ENCODE data around the gene GRM8.
"Not testable (repeated sequence)": the region's sequence is repeated elsewhere in the genome, so short reads cannot be mapped to it uniquely, and the experiment has no call there.

Gene GRM8

DNA sequence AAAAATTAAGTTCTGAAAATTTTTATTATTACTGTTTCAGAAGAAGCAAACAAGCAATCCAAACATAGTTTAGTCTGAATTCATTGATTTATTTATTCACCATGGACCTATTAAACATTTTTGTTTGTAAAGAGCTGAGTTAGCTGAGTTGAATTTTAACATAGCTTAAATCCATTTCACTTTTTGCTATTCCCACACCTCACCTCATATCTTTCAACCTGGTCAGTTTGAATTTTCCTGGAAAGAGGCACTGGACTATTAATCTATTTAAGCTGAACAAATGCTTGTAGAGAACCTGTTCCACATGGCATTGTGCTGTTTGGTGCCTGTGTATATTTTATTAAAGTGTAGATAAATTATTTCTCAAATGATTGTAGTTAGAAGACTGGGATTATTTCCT, 344.2 kb downstream of the GRM8 start:
- DNase-seq (ENCODE audit: low read depth): not testable (repeated sequence)

DNA sequence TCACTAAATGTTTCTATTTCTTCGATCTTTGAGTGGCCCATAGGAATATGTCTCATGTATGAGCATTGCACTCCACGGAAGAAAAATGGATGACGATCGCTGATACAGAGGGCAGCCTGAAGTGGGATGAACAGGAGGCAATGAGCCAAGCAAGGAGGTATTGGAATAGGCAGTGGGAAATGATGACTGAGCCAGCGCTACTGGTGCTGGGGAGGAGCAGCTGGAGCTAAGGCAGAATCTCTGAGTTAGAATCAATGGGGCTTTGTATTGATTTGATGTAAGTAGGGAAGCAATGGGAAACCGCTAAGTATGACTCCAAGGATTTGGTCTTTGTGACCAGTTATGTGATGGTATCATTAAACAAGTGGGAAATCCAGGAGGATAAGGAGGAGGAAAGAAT, 345.1 kb downstream of the GRM8 start:
- not testable (repeated sequence) for DNase-seq (ENCODE audit: low read depth)

DNA sequence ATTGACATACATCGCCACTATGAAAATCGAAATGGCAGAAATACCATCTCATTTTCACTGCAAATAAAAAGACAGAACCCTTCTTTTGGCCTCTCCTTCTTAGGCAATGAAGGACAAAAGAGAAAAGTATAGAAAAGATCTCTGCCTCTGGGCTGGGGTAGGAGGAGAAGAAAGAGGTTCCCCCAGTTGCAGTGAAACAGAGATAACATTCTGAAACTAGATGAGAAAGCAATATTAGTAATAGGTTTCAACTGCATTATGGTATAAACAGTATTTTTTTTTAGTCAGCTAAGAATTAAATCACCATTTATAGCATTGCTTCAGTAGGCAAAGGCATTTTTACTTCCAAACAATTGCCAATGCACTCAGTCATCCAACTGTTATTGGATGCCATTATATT, 347.5 kb downstream of the GRM8 start:
- DNase-seq (ENCODE audit: low read depth): not testable (repeated sequence)

GRCh38 chr7:126901041-126901765, 351.5 kb downstream of the GRM8 start:
- not testable (repeated sequence) for DNase-seq (ENCODE audit: low read depth)

GRCh38 chr7:126887980-126888379, 364.8 kb downstream of the GRM8 start:
- DNase-seq (ENCODE audit: low read depth): not testable (repeated sequence)

- DNase-seq (ENCODE audit: low read depth): not testable (repeated sequence)
These were observed 365.2 kb downstream of the GRM8 start for GRCh38 chr7:126887560-126887959.

GRCh38 chr7:126882730-126883129, 370.0 kb downstream of the GRM8 start:
- DNase-seq (ENCODE audit: low read depth): not testable (repeated sequence)

- DNase-seq (ENCODE audit: low read depth): not testable (repeated sequence)
These were observed 370.8 kb downstream of the GRM8 start for GRCh38 chr7:126881908-126882307.

- no peak for DNase-seq (ENCODE audit: low read depth)
These were observed 371.4 kb downstream of the GRM8 start for GRCh38 chr7:126881315-126881714.

DNA sequence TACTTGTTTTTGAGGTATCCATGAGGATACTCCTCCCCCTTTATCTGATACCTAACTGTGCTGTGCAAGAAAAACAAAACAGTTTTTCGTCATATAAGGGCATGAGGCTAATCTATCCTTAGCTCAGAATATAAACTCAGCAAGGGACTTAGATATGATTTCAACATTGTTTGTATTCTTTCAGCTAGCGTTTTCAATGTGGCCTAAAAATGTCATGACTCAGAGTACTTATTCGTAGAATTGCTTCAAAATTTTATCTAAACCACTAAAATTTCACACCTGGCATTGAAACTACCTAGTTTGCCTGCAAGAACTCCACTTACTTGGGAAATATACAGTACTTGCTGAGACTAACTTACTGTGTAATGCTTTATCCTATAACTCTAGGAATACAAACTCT, 376.2 kb downstream of the GRM8 start:
- DNase-seq (ENCODE audit: low read depth): not testable (repeated sequence)

DNA sequence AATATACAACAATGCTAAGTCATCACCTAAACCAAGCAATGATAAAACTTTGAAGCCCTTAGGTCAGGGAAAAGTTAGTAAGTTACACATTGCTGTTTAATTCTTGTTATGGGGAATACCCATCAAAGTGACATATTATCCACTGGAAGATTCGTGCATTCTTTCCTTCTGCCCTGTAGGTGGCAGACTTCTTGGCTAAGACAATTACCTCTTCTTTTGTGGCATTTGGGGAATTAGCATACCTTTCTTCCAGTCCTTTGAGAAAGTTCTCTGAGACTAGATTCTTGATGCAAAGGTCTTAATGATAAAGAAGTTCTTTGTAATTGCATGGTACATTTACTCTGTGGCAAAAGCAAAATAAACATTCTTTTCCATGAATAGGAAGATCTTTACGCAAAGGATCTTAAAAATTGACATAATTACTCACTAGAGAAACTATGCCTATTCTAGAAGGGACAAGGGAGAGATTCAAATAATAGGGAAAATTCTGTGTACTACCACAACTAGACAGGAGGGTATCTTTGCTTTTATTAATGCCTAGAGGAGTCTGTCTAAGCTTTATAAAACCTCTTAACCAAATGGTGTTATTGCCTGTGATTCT, 395.9 kb downstream of the GRM8 start:
- no peak for DNase-seq (ENCODE audit: low read depth)

DNA sequence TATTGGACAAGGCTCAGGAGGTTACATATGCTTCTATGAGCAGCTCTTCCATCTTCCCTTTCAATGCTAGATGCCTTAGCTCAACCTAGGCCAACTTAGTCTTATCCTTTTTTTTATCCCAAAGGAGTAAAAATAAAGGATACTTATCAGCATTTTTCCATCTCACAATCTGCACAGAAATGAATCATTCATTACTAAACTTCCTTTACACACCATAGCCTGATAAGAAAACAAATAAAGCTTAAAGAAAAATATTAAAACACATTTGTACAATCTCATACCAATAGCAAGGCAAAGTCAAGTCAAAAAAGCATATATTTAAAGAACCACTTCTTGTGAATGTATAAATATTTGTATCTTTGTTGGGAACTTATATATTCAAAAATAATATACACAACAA, 407.4 kb downstream of the GRM8 start:
- no peak for DNase-seq (ENCODE audit: low read depth)

GRCh38 chr7:126843883-126844282, 408.9 kb downstream of the GRM8 start:
- DNase-seq (ENCODE audit: low read depth): no peak

DNA sequence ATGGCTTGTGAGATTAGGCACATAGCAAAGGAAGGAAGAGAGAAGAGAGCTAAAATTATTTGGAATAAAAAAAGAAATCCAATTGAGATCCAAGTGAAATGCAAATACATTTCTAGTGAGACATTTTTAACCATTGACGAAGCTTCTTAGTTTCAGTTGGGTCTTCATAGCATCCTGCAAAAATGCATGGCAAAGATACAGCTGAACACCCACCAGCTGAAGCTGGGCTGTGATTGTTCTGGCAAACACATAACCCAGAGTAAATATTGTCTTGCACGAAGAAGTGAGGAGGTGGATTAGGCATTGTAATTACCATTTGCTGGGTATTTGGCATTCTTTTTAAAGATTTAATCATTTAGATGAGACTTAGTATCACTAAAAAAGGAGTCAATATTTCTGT, 409.4 kb downstream of the GRM8 start:
- DNase-seq (ENCODE audit: low read depth): no peak

- DNase-seq (ENCODE audit: low read depth): no peak
These were observed 410.3 kb downstream of the GRM8 start for GRCh38 chr7:126842451-126842850.

DNA sequence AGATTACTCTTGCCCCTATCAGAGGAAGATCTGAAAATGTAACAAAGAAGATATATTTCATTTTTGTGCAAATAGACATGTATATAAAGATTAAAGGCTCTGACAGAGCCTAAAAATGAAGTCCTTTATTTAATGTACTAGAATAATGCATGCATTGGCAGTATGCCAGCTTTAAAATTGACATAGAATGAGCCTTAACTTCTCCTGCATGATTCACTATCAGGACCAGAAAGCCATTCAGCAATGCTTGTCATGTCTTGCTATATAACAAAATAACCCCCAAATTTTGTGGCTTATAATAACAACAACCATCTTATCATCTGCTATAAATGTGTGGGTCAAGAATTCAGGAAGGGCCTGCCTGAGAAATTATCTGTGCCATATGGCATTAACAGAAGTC, 411.9 kb downstream of the GRM8 start:
- no peak for DNase-seq (ENCODE audit: low read depth)

DNA sequence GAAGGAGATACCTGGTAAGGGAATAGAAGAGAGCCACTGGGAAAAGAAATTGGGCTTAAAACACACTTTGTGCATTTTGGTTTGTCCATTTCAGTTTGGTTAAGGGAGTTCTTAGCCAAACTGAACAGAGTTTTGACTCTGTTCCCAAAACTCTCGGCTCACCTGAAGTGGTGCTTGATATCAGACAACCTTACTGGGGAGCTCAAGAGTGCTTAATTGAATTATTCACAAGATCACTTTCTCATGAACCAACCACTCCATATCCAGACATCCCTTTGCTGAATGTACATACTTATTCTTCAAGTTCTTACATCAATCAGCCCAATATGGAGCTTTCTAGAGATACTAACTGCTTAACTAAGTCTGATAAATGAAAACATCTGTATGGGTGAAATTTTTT, 413.1 kb downstream of the GRM8 start:
- DNase-seq (ENCODE audit: low read depth): no peak

- no peak for DNase-seq (ENCODE audit: low read depth)
These were observed 414.5 kb downstream of the GRM8 start for GRCh38 chr7:126838194-126838593.

DNA sequence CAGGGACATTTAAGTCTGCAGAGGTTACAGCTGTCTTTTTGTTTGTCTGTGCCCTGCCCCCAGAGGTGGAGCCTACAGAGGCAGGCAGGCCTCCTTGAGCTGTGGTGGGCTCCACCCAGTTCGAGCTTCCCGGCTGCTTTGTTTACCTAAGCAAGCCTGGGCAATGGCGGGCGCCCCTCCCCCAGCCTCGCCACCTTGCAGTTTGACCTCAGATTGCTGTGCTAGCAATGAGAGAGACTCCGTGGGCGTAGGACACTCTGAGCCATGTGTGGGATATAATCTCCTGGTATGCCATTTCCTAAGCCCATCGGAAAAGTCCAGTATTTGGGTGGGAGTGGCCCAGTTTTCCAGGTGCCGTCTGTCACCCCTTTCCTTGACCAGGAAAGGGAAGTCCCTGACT, 421.5 kb downstream of the GRM8 start:
- DNase-seq (ENCODE audit: low read depth): not testable (repeated sequence)

- DNase-seq (ENCODE audit: low read depth): no peak
These were observed 431.8 kb downstream of the GRM8 start for GRCh38 chr7:126820925-126821324.

DNA sequence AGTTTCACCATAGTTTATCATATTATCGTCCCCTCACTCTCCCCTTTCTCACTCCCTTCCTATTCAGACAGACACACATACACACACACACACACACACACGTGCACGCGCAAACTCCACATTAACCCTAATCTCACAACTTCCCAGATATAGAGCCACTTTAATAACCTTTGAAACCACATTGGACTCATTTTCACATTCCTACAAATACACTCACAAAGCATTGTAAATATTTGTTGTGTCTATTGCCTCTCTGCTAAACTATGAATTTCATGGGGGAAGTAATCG, 433.6 kb downstream of the GRM8 start:
- no peak for DNase-seq (ENCODE audit: low read depth)

GRCh38 chr7:126818393-126819196, 434.1 kb downstream of the GRM8 start:
- no peak for DNase-seq (ENCODE audit: low read depth)

DNA sequence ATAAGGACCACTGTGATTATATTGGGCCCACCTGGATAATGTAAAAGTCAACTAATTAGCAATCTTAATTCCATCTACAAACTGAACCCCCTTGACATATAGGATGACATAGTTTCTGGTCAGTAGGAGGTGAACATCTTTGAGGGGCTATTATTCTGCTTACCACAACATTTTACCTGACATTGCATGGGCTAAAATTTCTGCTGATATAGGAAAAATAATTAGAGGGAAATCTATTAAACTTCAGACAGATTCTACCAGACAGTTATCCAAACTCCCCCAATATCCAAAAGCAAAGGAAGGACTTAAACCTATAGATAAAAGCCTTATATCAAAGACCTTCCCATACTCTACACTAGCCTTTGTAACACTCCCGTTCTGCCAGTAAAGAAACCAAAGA, 443.6 kb downstream of the GRM8 start:
- DNase-seq (ENCODE audit: low read depth): no peak

Measured in activated T-cell treated with anti-CD3 and anti-CD28 coated beads for 24 hours (primary cell).